ENCODE measurements around the gene PLN. TPM values are rescaled to one million over a fixed set of nuclear protein-coding genes. Genes with fewer than 3 reads are reported as not detected.

Gene PLN
- total and polyA plus RNA-seq, 9 donors: 1.5 to 110 (median 18.0) TPM

GRCh38 chr6:118586746-118587485, 38.8 kb downstream of the PLN start:
- WGBS, 3 donors: 93 to 96% (median 96%) methylated on average over 5 of the region's 5 CpGs
- no peak for DNase-seq
- H3K27ac ChIP-seq: no peak overlapping the region
- TF ChIP-seq CTCF (IDR thresholded peaks at IDR 0.05) (no peak), EP300 (IDR thresholded peaks at IDR 0.05) (no peak), POLR2A (IDR thresholded peaks at IDR 0.05) (no peak)
- peaks cover 3% of the 10 kb centered on the region for H3K4me1 ChIP-seq (ENCODE audit: insufficient read depth)
- no peaks in the 10 kb centered on the region for H3K36me3 ChIP-seq
- H3K4me3 ChIP-seq: no peak overlapping the region
- H3K9me3 ChIP-seq: no peaks in the 10 kb centered on the region
- H3K27me3 ChIP-seq: no peaks in the 10 kb centered on the region
- intact Hi-C loops (cut with DNase I): loop anchor here in 1 of 4 donors (10.0 kb wide), 1 partner anchor 198 kb away; no protein-coding TSS in a partner anchor

- H3K4me1 ChIP-seq (ENCODE audit: insufficient read depth): peaks cover 3% of the 10 kb centered on the region
Measured at GRCh38 chr6:118588626-118589025, 40.5 kb downstream of the PLN start.

GRCh38 chr6:118589186-118589585, 41.1 kb downstream of the PLN start:
- Histone ChIP-seq H3K36me3 (no peaks in the 10 kb centered on the region), H3K4me3 (no peak overlapping the region), H3K27ac (no peak overlapping the region), H3K27me3 (no peaks in the 10 kb centered on the region), H3K9me3 (no peaks in the 10 kb centered on the region), H3K4me1 (ENCODE audit: insufficient read depth) (peaks cover 3% of the 10 kb centered on the region)
- WGBS, 3 donors: 65 to 82% (median 74%) methylated on average over 4 of the region's 4 CpGs
- intact Hi-C loops (cut with DNase I): loop anchor here in 1 of 4 donors (10.0 kb wide), 1 partner anchor 196 kb away; no protein-coding TSS in a partner anchor
- TF ChIP-seq POLR2A (IDR thresholded peaks at IDR 0.05) (no peak), CTCF (IDR thresholded peaks at IDR 0.05) (no peak), EP300 (IDR thresholded peaks at IDR 0.05) (no peak)
- DNase-seq: no peak

More at GRCh38 chr6:118588626-118589025, 40.5 kb downstream of the PLN start:
- intact Hi-C loops (cut with DNase I): loop anchor here in 1 of 4 donors (10.0 kb wide), 1 partner anchor 196 kb away; no protein-coding TSS in a partner anchor
- H3K27me3 ChIP-seq: no peaks in the 10 kb centered on the region
- no peak for TF ChIP-seq EP300 (IDR thresholded peaks at IDR 0.05)
- TF ChIP-seq POLR2A (IDR thresholded peaks at IDR 0.05): no peak
- TF ChIP-seq CTCF (IDR thresholded peaks at IDR 0.05): no peak
- DNase-seq: no peak
- WGBS, 3 donors: 91 to 95% (median 92%) methylated on average over 5 of the region's 5 CpGs
- no peak overlapping the region for H3K4me3 ChIP-seq
- no peak overlapping the region for H3K27ac ChIP-seq
- no peaks in the 10 kb centered on the region for H3K9me3 ChIP-seq
- no peaks in the 10 kb centered on the region for H3K36me3 ChIP-seq

- Histone ChIP-seq H3K27me3 (no peaks in the 10 kb centered on the region), H3K4me3 (no peak overlapping the region), H3K9me3 (no peaks in the 10 kb centered on the region), H3K27ac (no peak overlapping the region), H3K36me3 (no peaks in the 10 kb centered on the region), H3K4me1 (ENCODE audit: insufficient read depth) (peaks cover 3% of the 10 kb centered on the region)
- TF ChIP-seq CTCF (IDR thresholded peaks at IDR 0.05): no peak
- no peak for TF ChIP-seq POLR2A (IDR thresholded peaks at IDR 0.05)
- TF ChIP-seq EP300 (IDR thresholded peaks at IDR 0.05): no peak
- no peak for DNase-seq
- 50 to 56% (median 51%) methylated on average over 6 of the region's 6 CpGs for WGBS, 3 donors
- intact Hi-C loops (cut with DNase I): loop anchor here in 1 of 4 donors (10.0 kb wide), 1 partner anchor 195 kb away; no protein-coding TSS in a partner anchor
Measured at GRCh38 chr6:118589649-118590365, 41.7 kb downstream of the PLN start.

Data from ovary (tissue), 9 donors.